Measurements from ENCODE around the gene SERPINE3. TPM values are rescaled to one million over a fixed set of nuclear protein-coding genes. Genes with fewer than 3 reads are reported as not detected.

Gene SERPINE3
- polyA plus RNA-seq, 1 experiment, result not detected

GRCh38 chr13:51339952-51340732 is 651 bp downstream of the SERPINE3 start:
- H3K27me3 ChIP-seq (ENCODE audit: control insufficient read depth, insufficient read depth, low read length), result no peaks in the 10 kb centered on the region; the same call in 1 of the 2 replicates
- H3K4me3 ChIP-seq (ENCODE audit: low read depth, low read length), result no peak overlapping the region
- ChIA-PET POLR2A (no interaction called here), CTCF (no interaction called here)
- DNase-seq (ENCODE audit: low read depth), result no peak
- H3K36me3 ChIP-seq (ENCODE audit: control insufficient read depth, insufficient read depth, low read length), result no peaks in the 10 kb centered on the region
- no peak for TF ChIP-seq CTCF (IDR thresholded peaks at IDR 0.05; ENCODE audit: insufficient read depth, low read depth, low read length)

GRCh38 chr13:51341232-51341631 is 1.7 kb downstream of the SERPINE3 start:
- ChIA-PET POLR2A (no interaction called here), CTCF (no interaction called here)

GRCh38 chr13:51341791-51342190 is 2.3 kb downstream of the SERPINE3 start:
- Histone ChIP-seq H3K4me3 (ENCODE audit: low read depth, low read length) (no peak overlapping the region), H3K36me3 (ENCODE audit: control insufficient read depth, insufficient read depth, low read length) (no peaks in the 10 kb centered on the region), H3K27me3 (ENCODE audit: control insufficient read depth, insufficient read depth, low read length) (no peaks in the 10 kb centered on the region; the same call in 1 of the 2 replicates)
- DNase-seq (ENCODE audit: low read depth), result no peak
- ChIA-PET CTCF (no interaction called here), POLR2A (no interaction called here)
- no peak for TF ChIP-seq CTCF (IDR thresholded peaks at IDR 0.05; ENCODE audit: insufficient read depth, low read depth, low read length)

More at GRCh38 chr13:51341232-51341631, 1.7 kb downstream of the SERPINE3 start:
- H3K36me3 ChIP-seq (ENCODE audit: control insufficient read depth, insufficient read depth, low read length), result no peaks in the 10 kb centered on the region
- no peak for TF ChIP-seq CTCF (IDR thresholded peaks at IDR 0.05; ENCODE audit: insufficient read depth, low read depth, low read length)
- no peak for DNase-seq (ENCODE audit: low read depth)
- no peaks in the 10 kb centered on the region; the same call in 1 of the 2 replicates for H3K27me3 ChIP-seq (ENCODE audit: control insufficient read depth, insufficient read depth, low read length)
- H3K4me3 ChIP-seq (ENCODE audit: low read depth, low read length), result no peak overlapping the region

GRCh38 chr13:51342706-51343105 is 3.2 kb downstream of the SERPINE3 start:
- no peaks in the 10 kb centered on the region for H3K27me3 ChIP-seq (ENCODE audit: control insufficient read depth, insufficient read depth, low read length)
- no peak overlapping the region for H3K4me3 ChIP-seq (ENCODE audit: low read depth, low read length)
- ChIA-PET CTCF (interaction anchor here (1.1 kb wide), 1 partner anchor 11 kb away, joined by 3 read pairs; no protein-coding TSS in a partner anchor), POLR2A (interaction anchor here (0.6 kb wide), 1 partner anchor 11 kb away, joined by 3 read pairs; no protein-coding TSS in a partner anchor)
- no peak for DNase-seq (ENCODE audit: low read depth)
- H3K36me3 ChIP-seq (ENCODE audit: control insufficient read depth, insufficient read depth, low read length), result no peaks in the 10 kb centered on the region
- no peak for TF ChIP-seq CTCF (IDR thresholded peaks at IDR 0.05; ENCODE audit: insufficient read depth, low read depth, low read length)

- CTCF ChIA-PET, result interaction anchor here (1.1 kb wide), 1 partner anchor 12 kb away, joined by 3 read pairs; no protein-coding TSS in a partner anchor
- no peaks in the 10 kb centered on the region for H3K27me3 ChIP-seq (ENCODE audit: control insufficient read depth, insufficient read depth, low read length)
- no peak overlapping the region for H3K4me3 ChIP-seq (ENCODE audit: low read depth, low read length)
- no peak for DNase-seq (ENCODE audit: low read depth)
- H3K36me3 ChIP-seq (ENCODE audit: control insufficient read depth, insufficient read depth, low read length), result no peaks in the 10 kb centered on the region
- POLR2A ChIA-PET, result interaction anchor here (0.6 kb wide), 1 partner anchor 11 kb away, joined by 3 read pairs; no protein-coding TSS in a partner anchor
- no peak for TF ChIP-seq CTCF (IDR thresholded peaks at IDR 0.05; ENCODE audit: insufficient read depth, low read depth, low read length)
Observed at GRCh38 chr13:51343475-51343874, 4.0 kb downstream of the SERPINE3 start.

Measured in BJ (cell line).